Testis (tissue), 3 donors: ENCODE data around the gene NDUFA7. TPM values are rescaled to one million over a fixed set of nuclear protein-coding genes. Genes with fewer than 3 reads are reported as not detected.
"Not testable (repeated sequence)": the region's sequence is repeated elsewhere in the genome, so short reads cannot be mapped to it uniquely, and the experiment has no call there.

Experiments
- DNase-seq: peaks from one replicate; pipeline ENCODE4 v3.0.0-alpha.2; 2019
- H3K27ac ChIP-seq, 2 donors: fragments of 200-600 bp; sonication (generic); one replicate each; pipeline ENCODE4 v1.5.1; 2019
- H3K27me3 ChIP-seq: fragments of 200-600 bp; sonication (generic); one replicate; pipeline ENCODE4 v1.5.1; 2019
- H3K36me3 ChIP-seq: fragments of 200-600 bp; sonication (generic); one replicate; pipeline ENCODE4 v1.5.1; 2017; ENCODE audit warnings: low read depth; ENCODE audit errors: missing control alignments
- H3K4me1 ChIP-seq: fragments of 200-600 bp; sonication (generic); one replicate; pipeline ENCODE4 v1.5.1; 2019
- H3K4me3 ChIP-seq, 2 donors: fragments of 200-600 bp; sonication (generic); one replicate each; pipeline ENCODE4 v1.5.1; 2017 to 2019
- H3K9me3 ChIP-seq: fragments of 200-600 bp; sonication (generic); one replicate; pipeline ENCODE4 v1.5.1; 2017
- POLR2A ChIP-seq: fragments of 450-650 bp; IDR thresholded peaks from one replicate; pipeline ENCODE4 v1.6.1; 2017; ENCODE audit warnings: antibody characterized with exemption, mild to moderate bottlenecking, moderate library complexity
- WGBS, 2 donors: methylation state at CpG; one replicate each; pipeline ENCODE4 v1.1.5; 2018; 5-methylcytosine and 5-hydroxymethylcytosine counted together
- intact Hi-C: fragments of 100-400 bp; cut with DNase I; formaldehyde crosslinking; loops from one replicate; pipeline ENCODE4 v1.15.1; 2023; ENCODE audit warnings: low total_unique reads
- polyA plus RNA-seq: library from polyadenylated mRNA; stranded (reverse); fragments of 350-450 nt; fragmentation: Illumina TruSeq; extraction: RNeasy Lipid Tissue Mini Kit (QIAGEN cat#74804); gene quantifications from one replicate; pipeline ENCODE4 v1.2.3, GENCODE V29; 2014; ENCODE audit warnings: low read depth, low replicate concordance; ENCODE audit not compliant: insufficient read depth
- total RNA-seq, 2 donors: library from RNA; depleted of rRNA; stranded (reverse); fragments of >200 nt; gene quantifications; one replicate each; pipeline ENCODE4 v1.2.3, GENCODE V29; 2016
- TF ChIP-seq, protein P1 (sequence below), 3 experiments: fragments of 450-650 bp in 2 of 3; fragments of 200-600 bp in 1 of 3; sonication (generic) in 1 of 3; IDR thresholded peaks; one replicate each; pipeline ENCODE4 v1.5.1; 2016 to 2019; ENCODE audit warnings: antibody characterized with exemption in 3 of 3, mild to moderate bottlenecking in 2 of 3, moderate library complexity in 1 of 3

Gene NDUFA7
- total and polyA plus RNA-seq, 3 donors from 2014 or later, result 38.2 to 91.2 (median 50.5) TPM

DNA sequence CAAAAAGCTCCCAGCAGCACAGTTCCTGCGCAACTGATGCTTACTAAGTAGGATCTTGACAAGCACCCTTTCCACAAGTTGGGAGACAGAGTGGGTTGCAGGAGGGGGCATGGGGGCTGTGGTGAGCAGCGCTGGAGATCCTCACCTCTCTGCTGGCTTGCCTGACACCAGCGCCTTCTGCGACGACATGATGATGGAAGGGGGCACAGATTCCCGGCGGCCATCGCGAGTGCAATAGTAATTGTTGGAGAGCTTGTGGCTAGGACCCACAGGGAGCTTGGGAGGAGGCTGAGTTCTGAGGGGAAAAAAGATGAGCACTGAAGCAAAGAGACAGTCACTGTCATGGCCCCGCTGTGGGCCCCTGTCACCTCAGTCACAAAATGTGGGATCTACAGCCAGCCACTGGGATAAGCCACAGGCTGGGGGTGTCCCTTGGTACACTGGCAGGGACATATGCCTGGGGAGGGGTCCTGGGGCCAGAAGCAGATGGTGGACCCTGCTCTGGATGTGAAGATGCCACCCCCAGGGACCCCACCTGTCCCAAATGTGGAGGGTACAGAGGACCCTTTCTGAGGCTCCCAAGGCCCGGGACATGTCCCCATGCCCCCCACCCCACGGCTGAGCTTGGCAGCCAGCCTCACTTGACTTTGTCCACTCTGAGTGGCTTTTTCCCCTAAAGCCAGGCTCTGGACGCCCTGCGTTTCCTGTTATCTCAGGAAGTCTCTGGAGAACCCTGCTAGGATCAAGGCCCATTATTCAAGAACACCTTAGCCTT is 4.6 kb downstream of the NDUFA7 start:
- 85 to 88% methylated on average over 13 to 14 of the region's 14 CpGs for WGBS, 2 donors
- Histone ChIP-seq H3K4me1 (peaks cover 9% of the 10 kb centered on the region), H3K36me3 (no peaks in the 10 kb centered on the region), H3K9me3 (no peaks in the 10 kb centered on the region), H3K4me3 (no peak overlapping the region), H3K27me3 (no peaks in the 10 kb centered on the region), H3K27ac (no peak overlapping the region)
- no peak for TF ChIP-seq POLR2A
- TF ChIP-seq, protein P1, sequence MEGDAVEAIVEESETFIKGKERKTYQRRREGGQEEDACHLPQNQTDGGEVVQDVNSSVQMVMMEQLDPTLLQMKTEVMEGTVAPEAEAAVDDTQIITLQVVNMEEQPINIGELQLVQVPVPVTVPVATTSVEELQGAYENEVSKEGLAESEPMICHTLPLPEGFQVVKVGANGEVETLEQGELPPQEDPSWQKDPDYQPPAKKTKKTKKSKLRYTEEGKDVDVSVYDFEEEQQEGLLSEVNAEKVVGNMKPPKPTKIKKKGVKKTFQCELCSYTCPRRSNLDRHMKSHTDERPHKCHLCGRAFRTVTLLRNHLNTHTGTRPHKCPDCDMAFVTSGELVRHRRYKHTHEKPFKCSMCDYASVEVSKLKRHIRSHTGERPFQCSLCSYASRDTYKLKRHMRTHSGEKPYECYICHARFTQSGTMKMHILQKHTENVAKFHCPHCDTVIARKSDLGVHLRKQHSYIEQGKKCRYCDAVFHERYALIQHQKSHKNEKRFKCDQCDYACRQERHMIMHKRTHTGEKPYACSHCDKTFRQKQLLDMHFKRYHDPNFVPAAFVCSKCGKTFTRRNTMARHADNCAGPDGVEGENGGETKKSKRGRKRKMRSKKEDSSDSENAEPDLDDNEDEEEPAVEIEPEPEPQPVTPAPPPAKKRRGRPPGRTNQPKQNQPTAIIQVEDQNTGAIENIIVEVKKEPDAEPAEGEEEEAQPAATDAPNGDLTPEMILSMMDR (IDR thresholded peaks at IDR 0.05), result no peak
- intact Hi-C loops, result no loop called here
- no peak for DNase-seq

DNA sequence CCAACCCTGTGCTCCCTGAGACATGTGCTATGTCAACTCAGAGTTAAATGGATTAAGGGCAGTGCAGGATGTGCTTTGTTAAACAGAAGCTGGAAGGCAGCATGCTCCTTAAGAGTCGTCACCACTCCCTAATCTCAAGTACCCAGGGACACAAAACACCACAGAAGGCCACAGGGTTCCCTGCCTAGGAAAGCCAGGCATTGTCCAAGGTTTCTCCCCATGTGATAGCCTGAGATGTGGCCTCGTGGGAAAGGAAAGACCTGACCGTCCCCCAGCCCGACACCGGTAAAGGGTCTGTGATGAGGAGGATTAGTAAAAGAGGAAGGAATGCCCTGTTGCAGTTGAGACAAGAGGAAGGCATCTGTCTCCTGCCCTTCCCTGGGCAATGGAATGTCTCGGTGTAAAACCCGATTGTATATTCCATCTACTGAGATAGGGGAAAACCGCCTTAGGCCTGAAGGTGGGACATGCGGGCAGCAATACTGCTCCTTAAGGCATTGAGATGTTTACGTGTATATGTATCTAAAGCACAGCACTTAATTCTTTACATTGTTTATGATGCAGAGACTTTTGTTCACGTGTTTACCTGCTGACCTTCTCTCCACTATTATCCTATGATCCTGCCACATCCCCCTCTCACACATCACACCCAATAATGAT is 6.1 kb downstream of the NDUFA7 start:
- H3K27ac ChIP-seq, H3K9me3 ChIP-seq, H3K27me3 ChIP-seq, H3K36me3 ChIP-seq, DNase-seq, H3K4me1 ChIP-seq, intact Hi-C loops, H3K4me3 ChIP-seq: not testable (repeated sequence)
- WGBS, 2 donors, result 81 to 86% methylated on average over 10 to 11 of the region's 11 CpGs

DNA sequence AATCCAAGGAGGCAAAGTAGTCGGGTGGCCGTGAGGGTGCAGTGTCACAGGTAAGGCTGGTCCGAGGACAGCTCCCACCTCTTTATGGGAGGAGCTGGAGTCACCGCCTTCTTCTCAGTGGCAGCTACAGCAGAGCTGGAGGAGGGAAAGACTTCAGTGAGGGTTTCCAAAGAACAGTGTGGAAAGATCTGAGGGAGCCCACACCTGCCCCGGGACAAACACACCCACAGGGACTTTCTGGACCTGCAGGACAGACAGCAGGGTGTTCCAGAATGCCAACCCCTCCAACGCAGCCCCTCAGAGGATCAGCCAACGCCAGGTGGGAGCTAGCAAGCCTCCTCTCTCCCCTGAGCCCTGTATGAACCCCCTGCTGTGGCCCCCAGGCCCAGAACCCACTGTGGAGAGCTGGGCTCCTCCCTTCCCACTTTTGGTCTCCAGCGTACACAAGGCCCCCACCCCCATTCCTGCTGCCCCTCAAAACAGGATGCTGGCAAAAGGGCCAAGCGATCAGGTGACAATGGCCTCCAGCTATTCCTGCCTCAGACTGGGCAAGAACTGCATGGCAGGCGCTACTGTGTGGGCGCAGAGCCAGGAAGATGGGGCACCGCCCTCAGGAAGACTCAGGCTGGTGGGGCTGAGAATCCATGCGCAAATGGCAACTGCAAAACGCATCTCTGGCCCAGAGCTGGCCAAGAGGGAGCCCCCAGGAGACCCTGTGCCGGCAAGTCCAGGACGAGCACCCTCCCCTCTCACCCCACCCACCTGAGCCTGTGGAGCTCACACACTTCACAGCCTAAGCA is 9.5 kb downstream of the NDUFA7 start:
- 73 to 81% methylated on average over 15 to 16 of the region's 16 CpGs for WGBS, 2 donors
- H3K4me1 ChIP-seq, result peaks cover 12% of the 10 kb centered on the region
- DNase-seq, result no peak
- no peaks in the 10 kb centered on the region for H3K9me3 ChIP-seq
- no peaks in the 10 kb centered on the region for H3K36me3 ChIP-seq
- no peak for TF ChIP-seq POLR2A
- TF ChIP-seq, protein P1 (IDR thresholded peaks at IDR 0.05), result no peak
- H3K27ac ChIP-seq, result no peak overlapping the region
- no peaks in the 10 kb centered on the region for H3K27me3 ChIP-seq
- no peak overlapping the region for H3K4me3 ChIP-seq
- intact Hi-C loops, result no loop called here

DNA sequence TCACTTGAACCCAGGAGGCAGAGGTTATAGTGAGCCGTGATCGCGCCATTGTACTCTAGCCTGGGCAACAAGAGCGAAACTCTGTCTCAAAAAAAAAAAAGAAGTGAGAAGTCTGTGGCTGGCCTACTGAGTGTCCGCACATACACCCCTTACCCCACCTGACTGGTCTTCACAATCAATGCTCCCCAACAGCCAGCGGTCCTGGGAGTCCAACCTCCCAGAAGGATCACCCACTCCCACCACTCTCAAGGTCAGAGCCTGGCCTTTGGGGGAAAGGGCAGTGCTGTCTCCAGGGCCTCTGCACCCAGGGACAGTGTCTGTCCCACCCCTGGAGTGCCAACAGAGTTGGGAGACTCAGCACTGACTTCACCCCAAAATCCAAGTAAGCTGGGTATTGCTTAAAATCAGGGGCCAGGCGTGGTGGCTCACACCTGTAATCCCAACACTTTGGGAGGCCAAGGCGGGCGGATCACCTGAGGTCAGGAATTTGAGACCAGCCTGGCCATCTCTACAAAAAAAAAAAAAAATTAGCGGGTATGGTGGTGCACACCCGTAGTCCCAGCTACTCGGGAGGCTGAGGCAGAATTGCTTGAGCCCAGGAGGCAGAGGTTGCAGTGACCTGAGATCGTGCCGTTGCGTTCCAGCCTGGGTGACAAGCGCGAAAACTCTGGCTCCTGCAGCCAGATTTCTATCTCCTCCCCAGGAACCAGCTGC is 10.7 kb downstream of the NDUFA7 start:
- TF ChIP-seq, protein P1 (IDR thresholded peaks at IDR 0.05), result no peak
- Histone ChIP-seq H3K27ac (no peak overlapping the region), H3K36me3 (no peaks in the 10 kb centered on the region), H3K27me3 (no peaks in the 10 kb centered on the region), H3K9me3 (no peaks in the 10 kb centered on the region), H3K4me1 (peaks cover 12% of the 10 kb centered on the region), H3K4me3 (no peak overlapping the region)
- intact Hi-C loops, result no loop called here
- 94 to 96% methylated on average over 17 of the region's 17 CpGs for WGBS, 2 donors
- DNase-seq, result no peak
